SK-N-MC (cell line): ENCODE results near the gene ARHGEF16.

Experiments used
- EZH2 ChIP-seq: fragments of 200-600 bp; sonication (generic); IDR thresholded peaks from one replicate; pipeline ENCODE4 v1.6.1; 2017; ENCODE audit warnings: antibody characterized with exemption
- FOXP2 ChIP-seq: optimal IDR thresholded peaks from 2 replicates; pipeline ENCODE3; 2011; ENCODE audit warnings: mild to moderate bottlenecking, moderate library complexity; ENCODE audit not compliant: insufficient read depth; ENCODE audit errors: extremely low read length, control extremely low read depth
- POLR2AphosphoS5 ChIP-seq: IDR thresholded peaks from 2 replicates; pipeline ENCODE4 v1.6.1; 2012; ENCODE audit warnings: mild to moderate bottlenecking, low read depth, low read length, borderline replicate concordance

- TF ChIP-seq POLR2AphosphoS5 (no peak), EZH2 (no peak), FOXP2 (no peak)
These were observed 22.2 kb upstream of the ARHGEF16 start for GRCh38 chr1:3432306-3432705.
